ENCODE data around the gene GIMAP7.
"Not testable (repeated sequence)": the region's sequence is repeated elsewhere in the genome, so short reads cannot be mapped to it uniquely, and the experiment has no call there.

GIMAP7 gene

DNA sequence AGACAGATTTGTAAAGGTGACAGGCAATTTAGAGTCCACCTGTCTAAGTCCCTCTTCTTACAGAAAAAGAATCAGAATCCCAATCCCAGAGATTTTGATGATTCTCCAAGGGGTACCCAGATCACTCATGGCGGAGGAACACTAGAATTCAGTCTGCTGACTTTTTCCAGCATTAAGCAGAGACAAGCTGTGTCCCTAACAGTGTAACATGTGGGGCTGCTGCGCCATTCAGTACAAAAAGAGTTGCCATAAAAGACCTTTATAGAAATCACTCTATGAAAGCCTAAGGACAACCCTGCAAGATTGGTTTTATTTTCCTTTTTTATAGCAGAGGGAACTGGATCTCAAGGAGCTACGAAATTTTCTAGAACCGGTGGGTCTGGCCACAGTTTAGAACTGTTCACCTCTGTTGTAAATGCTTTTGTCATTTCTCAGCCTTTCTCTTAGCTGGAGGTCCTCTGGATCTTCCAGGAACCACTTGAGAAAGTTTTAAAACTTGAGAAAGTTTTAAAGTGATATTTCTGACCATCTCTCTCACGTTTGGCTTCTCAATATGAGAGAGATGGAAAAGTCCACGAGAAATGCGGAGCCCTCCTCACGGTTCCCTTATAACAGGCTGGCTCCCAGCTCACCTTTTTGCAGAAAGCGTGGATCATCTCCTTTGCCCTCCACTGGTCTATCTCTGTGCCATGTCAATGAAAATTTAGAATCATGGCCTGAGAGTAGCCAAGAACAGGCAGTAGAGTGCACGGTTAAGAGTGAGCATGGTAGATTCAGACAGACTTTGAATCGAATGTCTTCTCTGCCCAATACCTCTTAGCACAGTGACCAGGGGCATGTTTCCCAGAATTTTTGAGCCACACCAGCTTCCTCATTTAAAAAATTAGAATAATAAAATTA lies 826 bp downstream of the GIMAP7 start:
- DNase-seq: no peak

DNA sequence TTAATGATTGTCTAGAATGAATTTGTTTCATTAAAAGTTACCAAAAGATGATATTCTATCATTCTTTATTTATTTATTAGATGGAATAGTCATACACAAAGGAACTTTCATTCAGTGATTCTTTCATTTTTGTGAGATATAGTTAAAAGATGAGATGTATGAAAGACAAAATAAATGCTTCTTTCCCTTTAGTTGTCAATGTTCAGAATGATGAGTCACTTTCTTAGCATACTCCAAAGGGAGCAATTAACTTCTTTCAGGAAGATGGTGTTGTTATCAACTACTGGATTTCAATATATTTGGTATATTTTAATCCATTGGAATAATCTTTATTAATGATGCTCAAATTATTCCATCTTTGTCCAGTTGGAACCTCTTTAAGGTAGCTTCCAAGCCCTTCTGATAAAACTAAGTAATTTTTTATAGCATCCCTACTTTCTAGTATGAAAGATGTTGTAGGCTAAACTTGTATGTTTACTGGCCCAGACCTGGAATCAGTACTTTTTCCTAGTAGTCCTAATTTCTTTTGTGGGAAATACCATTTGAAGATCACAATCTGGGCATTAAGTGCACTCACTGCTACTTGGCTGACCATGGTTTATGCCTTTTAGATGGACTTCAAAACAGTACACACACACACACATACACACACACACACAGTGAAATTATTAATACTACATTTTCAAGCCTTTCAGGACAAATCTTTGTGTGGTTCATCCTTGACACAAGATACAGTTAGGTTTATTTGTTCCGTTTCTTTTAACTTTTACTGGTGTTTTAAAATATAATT lies 2.5 kb downstream of the GIMAP7 start:
- DNase-seq: no peak

DNA sequence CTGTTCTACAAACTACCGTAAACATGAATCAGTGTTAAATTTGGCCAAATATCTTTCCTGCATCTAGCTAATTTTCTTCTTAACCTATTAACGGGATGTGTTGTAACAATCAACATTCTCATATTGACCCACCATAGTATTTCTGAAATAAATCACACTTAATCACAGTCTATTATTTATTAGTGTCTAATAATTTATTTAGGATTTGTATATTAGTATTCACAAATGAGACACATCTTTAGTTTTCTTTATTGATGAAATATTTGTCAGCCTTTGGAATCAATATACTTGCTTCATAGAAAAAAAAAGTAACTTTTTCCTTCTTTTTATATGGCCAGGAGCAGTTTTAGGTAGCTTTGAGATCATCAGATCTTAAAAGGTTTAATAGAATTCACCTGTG lies 4.6 kb downstream of the GIMAP7 start:
- no peak for DNase-seq

- no peak for DNase-seq
Observed at GRCh38 chr7:150520145-150520544, 5.5 kb downstream of the GIMAP7 start.

DNA sequence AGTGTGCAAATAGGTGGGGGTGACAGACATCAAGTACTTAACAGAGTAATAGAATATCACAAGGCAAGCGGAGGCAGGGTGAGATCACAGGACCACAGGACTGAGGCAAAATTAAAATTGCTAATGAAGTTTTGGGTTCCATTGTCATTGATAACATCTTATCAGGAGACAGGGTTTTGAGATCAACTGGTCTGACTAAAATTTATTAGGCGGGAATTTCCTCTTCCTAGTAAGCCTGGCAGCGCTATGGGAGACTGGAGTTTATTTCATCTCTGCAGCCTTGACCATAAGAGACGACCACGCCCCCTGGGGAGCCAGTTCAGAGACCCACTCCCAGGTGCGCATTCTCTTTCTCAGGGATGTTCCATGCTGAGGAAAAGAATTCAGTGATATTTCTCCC lies 8.3 kb downstream of the GIMAP7 start:
- DNase-seq: not testable (repeated sequence)

- no peak for DNase-seq
Observed at GRCh38 chr7:150524018-150524417, 9.3 kb downstream of the GIMAP7 start.

DNA sequence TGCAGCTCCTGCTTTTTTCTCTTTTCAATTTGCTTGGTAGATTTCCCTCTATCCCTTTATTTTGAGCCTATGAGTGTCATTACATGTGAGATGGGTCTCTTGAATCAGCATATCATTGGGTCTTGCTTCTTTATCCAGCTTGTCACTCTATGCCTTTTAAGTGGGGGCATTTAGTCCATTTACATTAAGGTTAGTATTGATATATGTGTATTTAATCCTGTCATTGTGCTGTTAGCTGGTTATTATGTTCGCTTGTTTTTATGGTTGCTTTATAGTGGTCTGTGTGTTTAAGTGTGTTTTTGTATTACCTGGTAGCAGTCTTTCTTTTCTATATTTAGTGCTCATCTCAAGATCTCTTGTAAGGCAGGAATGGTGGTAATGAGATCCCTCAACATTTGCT lies 17.0 kb downstream of the GIMAP7 start:
- no peak for DNase-seq

- DNase-seq: no peak
Observed at GRCh38 chr7:150538259-150538658, 23.6 kb downstream of the GIMAP7 start.

GRCh38 chr7:150553163-150553562 lies 38.5 kb downstream of the GIMAP7 start:
- DNase-seq: no peak

DNA sequence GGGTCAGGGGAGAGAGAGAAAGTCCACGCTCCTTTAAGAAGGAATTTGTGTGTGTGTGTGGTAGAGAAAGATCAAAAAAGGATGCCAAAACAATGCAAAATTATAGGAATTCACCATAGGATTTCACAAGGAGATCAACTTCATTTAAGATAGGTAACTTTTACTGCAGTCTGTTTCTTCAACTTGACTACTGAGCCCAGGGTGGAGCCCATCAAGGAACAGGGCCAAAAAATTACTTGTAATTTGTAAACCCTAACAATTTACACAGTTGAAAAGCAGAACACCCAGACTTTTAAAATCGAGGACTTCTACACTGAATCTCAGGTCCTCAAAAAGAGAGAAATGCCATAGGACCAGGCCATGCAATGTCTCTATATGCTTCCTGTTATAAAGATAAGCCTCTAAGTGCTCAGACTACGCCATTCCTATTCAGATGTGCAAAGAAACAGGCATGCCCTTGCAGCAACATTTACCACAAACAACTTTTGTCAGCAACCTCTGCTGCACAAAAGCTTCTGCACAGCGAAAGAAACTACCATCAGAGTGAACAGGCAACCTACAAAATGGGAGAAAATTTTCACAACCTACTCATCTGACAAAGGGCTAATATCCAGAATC lies 42.0 kb downstream of the GIMAP7 start:
- DNase-seq: no peak

- DNase-seq: no peak
Observed at GRCh38 chr7:150560486-150560885, 45.8 kb downstream of the GIMAP7 start.

DNA sequence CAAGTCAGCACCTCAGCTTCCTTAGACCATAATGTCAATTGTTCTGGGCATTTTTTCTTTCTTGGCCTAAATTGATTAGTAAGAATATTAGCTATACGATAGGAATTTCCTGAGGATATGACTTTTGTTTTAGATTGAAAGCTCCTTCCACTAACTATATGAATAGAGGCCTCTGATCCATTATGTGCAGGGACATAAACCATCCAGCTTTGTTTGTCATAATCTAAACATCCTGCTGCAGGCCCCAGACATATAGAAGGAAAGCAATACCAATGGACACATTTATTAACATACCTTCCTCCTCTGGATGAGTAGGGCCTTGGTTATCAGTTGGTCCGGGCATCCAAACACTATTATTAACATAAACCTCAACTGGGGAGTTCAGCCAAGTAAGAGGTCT lies 48.2 kb downstream of the GIMAP7 start:
- no peak for DNase-seq

DNA sequence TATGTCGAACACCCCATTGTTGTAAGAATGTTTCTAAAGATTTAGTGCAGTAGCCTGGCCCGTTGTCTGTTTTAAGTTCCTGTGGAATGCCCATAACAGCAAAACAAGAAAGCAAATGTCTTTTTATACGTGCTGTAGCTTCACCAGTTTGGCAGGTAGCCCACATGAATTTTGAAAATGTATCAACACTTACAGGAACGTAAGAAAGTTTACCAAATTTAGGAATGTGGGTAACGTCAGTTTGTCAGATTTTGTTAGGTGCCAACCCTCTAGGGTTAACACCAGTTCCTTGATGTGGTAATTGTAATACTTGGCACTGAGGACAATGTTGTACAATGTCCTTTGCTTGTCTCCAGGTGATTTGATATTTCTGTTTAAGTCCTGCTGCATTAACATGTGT lies 49.3 kb downstream of the GIMAP7 start:
- DNase-seq: no peak

GRCh38 chr7:150564566-150564965 lies 49.9 kb downstream of the GIMAP7 start:
- DNase-seq: no peak

GRCh38 chr7:150565239-150565638 lies 50.6 kb downstream of the GIMAP7 start:
- DNase-seq: no peak

DNA sequence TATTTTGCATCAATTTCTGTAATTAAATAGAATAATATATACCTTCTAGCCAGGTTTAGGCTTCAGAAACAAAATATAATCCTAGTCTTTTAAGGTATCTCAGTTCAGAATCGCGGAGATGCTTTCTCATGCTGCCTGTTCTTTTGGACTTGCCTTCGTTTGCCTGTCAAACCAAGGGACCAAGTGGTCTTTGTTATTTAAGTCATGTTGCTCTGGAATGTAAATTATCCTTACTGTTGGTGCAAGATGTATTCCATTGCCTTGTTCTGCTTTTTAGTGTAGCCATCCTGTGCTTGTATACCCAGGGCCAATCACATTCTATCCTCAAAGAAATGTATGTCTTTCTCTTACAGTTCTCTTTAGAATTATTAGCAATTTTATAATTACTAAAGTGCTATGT lies 51.5 kb downstream of the GIMAP7 start:
- no peak for DNase-seq

DNA sequence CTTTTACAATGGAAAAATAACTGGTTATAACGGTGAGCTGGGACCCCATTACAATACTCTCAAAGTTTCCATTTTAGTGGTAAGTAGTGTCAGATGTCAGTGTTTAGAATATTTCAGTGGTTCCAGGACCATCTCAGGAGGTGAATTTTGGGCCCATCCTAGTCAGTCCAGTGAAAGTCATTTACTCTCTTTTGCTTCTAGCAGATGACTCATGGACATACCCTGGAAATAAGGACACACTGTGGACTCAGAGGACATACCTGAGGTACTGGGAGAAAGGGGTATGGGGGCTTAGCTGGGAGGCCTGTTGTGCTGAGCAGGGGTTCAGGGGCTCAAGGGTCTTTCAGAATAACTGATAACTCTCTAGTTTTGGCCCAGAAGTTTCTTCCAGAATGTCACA lies 51.9 kb downstream of the GIMAP7 start:
- no peak for DNase-seq

GRCh38 chr7:150567169-150567568 lies 52.5 kb downstream of the GIMAP7 start, which contains the start of gene GIMAP4:
GIMAP4 (plus strand) TSS chr7:150567390; CDS start chr7:150569902, 2,512 bp downstream.
- DNase-seq: no peak

GRCh38 chr7:150567871-150568301 lies 53.2 kb downstream of the GIMAP7 start:
- DNase-seq: no peak

- DNase-seq: no peak
Observed at GRCh38 chr7:150568714-150569113, 54.0 kb downstream of the GIMAP7 start.

DNA sequence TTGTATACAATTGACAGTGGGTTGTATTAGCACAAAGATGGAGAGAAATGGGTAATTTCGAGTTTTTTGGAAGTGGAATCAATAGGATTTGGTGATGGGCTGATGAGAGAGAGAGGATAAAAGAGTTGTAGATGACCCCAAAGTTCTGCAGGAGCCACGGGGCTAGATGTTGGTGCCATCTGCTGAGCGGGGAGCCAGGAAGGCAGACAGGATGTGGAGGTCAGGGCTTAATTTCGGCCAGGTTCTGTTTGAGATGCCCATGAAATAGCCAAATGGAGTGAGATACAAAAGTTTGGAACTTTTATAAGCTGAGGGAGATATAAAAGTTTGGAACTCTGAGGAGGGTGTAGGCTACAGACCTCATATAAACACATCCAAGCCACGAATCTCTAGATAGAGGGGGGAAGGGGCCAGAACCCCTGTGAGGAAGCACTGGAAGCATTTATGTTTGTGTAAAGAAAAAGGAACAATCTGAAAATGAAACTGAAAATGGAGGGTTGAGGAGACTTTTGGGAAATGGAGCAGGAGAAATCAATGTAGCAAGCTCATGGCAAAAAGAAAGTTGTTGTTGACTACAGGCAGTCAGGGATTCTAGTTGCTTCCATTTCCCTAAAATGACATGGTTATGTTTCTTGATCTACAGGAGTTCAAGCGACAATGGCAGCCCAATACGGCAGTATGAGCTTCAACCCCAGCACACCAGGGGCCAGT lies 54.7 kb downstream of the GIMAP7 start:
- DNase-seq: no peak
